CD4-positive, alpha-beta T cell treated with Interleukin-10 for 1 hour (primary cell): ENCODE data around the gene ANKFN1.

ENCODE experiments used
- DNase-seq: peaks from one replicate; pipeline ENCODE4 v3.0.0-alpha.2; 2020

Gene ANKFN1

DNA sequence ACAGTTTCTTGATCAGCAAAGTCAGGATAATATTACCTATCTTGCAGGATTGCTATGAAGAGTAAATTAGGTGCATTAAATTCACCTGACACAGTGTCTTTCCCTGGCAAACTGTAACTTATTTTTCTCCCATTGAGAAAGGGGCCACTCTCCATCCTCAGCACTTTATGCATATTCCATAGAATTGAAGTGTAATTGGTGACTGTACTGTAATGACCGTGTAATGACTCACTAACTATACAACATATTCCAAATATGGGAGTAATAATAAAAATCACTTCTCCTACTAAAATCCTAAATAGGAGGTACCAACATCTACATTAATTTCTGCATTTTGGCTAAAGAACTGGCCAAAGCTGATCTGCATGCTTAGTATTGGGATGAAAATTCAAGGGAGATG, 298.4 kb downstream of the ANKFN1 start:
- no peak for DNase-seq

DNA sequence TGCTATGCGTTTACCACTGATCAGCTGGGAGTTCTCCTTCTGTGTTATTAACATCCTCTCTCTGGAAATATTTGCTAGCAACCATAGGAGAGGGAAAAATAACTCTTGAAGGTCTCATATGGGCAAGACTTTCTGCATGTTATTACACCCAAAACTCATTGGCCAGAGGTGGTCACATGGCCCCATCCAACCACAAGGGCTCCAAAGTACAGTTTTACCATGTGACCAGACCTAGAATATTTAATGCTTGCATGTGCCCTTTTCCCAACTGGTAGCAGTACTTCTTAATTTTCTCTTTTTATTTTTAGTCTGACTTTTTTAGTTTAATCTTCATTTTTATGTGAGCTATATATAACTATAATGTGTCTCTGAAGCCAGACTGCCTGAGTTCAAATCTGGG, 299.2 kb downstream of the ANKFN1 start:
- DNase-seq = no peak

DNA sequence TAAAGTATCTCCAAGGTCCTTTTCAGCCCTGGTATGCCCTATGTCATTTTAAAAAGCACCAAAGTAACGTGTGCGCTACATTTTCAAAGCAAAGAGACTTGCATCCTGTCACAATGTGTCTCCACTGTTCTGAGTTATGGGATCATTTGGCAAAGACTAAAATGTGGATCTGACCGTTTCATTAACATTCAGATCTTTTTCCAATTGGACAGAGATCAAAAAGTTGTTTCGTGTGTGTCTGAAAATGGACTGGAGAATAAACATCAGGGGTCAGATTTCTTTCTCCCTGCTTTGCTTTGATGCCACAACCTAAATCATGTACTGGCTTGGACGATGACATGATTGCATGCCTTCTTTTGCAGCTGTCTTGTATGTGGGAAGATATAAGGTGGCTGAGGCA, 304.2 kb downstream of the ANKFN1 start:
- DNase-seq = no peak

DNA sequence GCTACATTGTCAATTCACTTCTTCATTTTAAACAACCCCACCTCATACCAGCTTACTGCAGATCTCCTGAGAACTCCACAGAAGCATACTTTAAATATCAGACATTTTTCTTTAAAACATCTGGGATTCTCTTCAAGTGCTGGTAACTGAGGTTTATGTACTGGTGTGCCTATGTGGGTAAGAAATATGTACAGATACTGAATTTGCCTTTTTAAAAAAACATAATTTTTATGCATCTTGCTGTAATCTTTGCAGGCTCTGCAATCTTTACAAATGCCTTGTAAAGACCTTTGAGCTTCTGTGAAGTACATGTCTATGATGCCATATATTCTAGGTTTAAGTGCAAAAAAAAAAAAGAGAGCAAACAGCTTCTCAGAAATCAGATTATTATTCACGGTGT, 312.6 kb downstream of the ANKFN1 start:
- no peak for DNase-seq

DNA sequence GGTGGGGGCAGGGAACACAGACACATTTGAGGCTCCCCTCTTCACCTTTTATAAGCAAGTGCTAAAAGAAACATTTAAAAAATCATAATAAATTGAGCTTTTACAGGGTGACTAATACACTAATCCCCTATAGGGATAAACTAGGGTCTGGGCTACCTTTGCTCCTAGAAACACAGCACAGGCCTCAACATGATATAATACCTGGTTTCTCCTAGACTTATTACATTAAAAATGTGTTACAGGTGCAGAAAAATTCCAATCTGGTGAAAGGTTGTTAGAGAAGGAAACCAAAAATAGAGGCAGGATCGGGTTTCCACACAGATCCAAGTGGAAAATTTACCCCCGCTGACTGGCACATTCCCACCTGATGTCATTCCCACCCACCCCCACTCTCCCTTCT, 315.6 kb downstream of the ANKFN1 start:
- no peak for DNase-seq

DNA sequence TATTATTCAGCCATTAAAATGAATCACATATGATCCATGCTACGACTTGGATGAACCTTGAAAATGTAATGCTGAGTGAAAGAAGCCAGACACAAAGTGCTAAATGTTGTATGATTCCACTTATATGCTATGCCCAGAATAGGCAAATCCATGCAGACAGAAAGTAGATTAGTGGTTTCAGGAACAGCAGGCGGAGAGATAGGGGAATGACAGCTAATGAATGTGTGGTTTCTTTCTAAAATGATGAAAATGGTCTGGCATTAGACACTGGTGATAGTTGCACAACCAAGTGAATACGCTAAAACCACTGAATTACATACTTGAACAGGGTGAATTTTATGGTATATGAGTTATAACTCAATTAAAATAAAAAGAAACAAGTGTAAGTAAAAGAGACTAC, 318.4 kb downstream of the ANKFN1 start:
- DNase-seq = no peak

DNA sequence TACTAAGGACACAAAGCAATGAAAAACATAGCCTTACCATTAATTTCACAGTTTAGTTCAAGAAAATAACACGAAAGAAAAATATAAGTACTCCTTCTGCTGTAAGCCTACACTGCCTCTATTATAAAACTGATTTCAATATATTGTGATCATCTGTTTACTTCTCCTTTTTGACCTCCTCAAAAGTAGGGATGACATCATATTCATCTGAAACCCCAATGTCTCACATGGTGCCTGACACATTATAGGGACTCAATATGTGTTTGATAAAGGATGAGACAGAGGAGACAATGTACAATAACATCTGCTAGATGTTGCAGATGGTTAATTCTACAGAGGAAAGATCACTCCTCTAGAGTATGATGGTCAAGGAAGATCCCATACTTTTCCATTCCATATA, 321.8 kb downstream of the ANKFN1 start:
- no peak for DNase-seq

DNA sequence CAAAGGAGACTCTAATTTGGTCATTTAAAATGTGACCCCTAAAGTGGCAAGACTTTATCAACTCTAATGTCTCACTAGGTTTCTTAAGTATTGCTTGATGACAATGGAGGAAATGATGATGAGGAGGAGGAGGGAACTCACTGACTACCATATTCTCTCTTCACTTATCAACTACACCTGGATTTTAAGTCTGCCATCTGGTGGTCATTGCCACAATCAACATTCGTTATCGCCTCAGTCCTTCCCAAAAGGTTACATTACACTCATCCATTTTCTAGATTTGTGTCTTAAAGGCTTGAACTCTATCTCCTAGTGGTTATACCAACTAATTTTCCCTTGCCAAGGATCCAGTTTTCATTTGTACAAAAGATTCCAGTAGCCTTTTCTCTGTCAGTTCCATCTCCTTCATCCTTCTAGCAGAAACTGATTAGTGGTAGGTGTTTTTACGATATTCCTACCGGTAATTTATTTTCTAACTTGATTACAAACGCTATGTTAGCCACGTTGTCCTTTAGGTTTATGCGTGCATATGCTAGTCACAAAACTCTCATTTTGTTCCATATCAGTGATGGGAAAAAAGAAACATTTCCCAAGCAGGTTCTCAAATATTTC, 325.7 kb downstream of the ANKFN1 start:
- no peak for DNase-seq

DNA sequence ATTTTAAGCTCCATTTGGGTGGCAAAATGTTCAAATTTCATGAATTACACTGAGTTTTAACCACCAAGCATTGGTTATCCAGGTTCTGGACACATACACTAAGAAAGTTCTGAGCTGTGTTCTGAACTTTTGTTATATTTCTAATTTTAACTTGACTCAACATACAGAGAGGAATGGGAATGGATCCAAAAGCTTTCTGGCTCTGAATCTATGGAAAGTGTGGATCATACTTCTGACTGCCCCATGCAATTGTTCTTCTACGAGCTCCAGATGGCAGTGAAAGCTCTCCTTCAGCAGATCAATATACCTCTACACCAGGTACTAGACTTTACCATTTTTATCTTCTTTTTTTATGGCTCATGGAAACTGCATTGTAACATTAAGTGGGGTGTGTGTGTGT, 327.2 kb downstream of the ANKFN1 start:
- DNase-seq = no peak

DNA sequence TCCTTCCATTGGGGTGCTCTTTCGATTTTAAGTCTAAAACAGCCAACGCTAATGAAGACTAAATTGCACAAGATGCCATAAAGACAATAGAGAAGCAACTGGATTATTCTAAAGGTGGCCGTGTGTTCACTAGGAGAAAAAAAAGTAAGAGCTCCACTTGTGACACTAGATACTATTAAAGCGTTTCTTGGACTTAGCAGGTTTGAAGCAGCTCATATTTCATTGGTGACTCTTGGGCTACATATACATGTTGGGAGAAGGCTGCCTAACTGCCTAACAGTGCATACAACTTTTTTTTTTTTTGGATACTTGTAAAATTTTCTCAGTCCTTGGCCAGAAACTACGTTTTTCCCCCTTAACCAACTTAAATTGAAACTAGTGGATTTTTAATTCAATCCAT, 328.4 kb downstream of the ANKFN1 start:
- DNase-seq = no peak

DNA sequence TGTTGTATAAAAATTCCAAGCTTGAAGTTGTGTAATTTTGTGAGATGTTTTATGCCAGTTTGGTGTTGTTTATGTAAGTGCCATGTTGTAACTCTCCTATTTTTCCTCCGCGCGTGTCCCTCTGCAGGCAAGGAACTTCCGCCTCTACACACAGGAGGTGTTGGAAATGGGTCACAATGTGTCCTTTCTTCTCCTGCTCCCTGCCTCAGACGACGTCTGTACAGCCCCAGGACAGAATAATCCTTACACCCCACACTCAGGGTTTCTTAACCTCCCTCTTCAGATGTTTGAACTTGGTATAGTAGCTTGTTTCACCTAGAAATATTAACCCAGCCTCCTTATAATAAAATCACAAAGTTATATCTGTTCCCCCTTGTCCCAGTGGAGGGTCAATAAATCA, 329.0 kb downstream of the ANKFN1 start:
- no peak for DNase-seq

DNA sequence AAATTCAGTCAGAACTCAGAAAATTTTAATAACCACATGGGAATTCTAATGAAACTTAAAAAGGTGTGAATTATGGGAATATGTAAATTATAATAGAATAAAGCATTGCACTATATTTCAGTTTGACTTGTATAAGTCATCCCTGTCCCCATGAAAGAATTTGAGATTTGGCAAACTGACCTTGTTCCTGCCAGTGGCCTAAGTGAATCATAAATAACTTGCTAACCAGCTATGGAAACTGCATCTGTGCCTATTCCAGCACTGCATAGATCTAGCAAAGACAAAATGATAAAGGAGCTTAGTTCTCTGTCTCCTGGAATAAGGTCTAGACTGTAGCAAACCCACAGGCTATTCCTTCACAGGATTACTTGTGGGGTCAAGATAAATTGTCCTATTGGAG, 333.5 kb downstream of the ANKFN1 start:
- DNase-seq = no peak

DNA sequence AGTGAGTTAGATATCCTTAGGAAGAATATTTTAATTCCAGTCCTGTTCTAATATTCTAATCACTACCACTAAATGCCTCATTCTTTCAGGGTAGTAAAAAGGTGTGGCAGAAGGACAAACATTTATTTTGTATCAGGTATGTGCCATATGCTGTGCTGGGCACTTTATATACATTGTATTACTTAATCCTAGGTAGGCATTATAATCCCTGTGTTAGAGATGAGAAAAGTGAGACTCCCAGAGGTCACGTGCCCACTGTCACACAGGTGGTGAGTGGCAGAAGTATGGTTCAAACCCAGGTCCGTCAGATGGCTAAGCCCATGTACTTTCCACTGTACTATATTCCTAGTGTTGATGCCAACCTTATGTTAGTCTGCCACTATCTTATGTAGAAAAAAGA, 335.5 kb downstream of the ANKFN1 start:
- DNase-seq = no peak

DNA sequence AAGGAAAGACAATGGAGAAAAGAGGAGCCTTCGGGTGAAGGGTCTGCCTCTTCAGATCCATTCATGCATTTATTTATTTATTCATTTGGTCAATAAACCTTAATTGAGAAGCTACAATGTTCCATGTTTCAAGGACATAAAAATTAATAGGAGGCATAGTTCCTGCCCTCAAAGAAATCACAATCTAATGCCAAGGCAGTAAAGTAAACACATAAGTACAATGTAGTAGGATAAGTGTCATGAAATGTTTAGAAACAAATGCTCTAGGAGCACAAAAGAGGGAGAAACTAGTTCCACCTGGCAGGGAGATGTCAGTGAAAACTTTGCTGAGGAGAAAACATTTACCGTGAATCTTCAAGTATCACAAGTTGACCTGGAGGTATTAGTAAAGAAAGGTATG, 336.7 kb downstream of the ANKFN1 start:
- DNase-seq = no peak

DNA sequence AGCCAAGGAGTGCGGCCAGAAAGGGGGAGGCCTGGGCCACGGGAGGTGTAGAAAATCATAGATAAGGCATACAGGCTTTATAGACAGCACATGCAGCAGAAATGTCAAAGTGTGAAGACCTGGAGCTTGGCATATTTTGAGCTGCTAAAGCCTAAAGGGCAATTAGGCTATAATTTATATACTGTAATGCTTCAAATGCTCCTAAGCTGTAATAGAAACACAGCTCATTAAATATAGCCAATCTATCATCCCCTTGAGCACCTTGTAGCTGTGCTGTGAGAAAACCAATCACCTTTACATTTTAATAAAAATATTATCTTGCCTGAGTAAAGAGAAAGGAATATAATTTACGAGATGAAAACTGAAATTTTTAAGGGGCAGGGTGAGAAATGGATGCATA, 342.3 kb downstream of the ANKFN1 start:
- DNase-seq = no peak

DNA sequence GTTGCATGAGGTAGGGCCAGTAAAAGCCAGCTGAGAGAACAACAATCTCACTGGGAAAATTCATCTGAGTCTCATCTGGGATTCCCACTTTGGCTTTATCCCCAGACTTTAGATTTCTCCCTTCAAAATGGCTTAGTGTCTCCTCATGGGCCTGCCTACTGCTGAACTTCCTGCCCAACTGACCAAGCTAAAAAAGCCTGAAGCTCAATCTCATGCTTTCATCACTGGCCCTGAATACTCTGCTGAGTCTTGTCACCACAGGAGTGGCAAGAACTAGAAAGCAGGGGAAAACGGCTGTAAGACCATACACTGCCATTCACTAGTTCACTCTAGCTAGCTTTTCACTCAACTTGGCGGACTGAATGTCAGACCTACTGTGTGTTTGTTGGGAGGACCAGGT, 343.9 kb downstream of the ANKFN1 start:
- DNase-seq = no peak

DNA sequence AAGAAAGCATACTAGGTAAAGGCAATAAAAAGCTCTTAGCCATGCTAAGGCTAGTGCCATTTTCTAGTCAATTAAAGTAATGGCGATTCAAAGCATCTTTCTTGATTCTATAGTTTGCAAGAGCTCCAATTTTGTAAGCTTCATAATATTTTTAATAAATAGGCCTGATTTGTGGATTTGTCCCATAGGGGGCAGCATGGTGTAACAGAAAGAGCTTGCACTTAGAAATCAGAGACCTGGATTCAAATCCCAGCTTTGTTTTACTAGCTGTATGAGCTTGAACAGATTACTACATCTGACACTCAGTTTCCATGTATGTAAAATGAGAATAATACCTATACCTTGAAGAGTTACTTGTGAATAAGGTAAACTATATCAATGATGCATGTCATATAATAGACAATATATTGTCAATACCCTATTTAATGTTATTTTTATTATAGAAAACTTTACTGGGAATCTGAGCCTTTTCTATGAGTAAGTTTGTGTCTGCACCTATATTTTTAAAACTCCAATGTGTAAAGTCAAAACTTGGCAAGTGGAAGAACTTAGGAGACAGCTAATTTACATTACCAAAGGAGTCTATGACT, 346.6 kb downstream of the ANKFN1 start:
- DNase-seq = peak; percentile 19

DNA sequence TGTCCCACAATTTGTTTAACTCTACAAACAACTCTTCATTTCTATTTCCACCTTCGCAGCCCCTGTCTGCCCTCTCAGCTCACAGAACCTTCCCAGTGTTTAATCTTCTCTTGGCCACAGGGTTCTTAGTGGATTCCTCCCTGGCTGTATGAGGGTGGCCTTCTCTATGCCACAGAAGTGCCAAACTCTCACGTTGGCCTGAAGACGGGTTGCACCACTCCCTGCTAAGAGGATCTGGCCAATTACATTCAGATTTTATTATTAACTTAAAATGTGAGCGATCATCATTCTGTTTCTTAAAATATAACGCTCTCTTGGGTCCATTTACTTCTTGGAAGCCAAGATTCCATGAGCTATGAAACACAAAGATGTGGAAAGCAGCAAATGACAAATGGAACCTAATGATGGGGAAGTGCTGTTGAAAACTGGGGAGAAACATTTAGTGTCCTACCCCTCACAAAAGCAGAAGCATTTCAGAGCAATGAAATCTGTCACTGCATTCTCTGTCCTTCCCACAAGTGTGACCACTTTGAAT, 348.9 kb downstream of the ANKFN1 start:
- DNase-seq = no peak

DNA sequence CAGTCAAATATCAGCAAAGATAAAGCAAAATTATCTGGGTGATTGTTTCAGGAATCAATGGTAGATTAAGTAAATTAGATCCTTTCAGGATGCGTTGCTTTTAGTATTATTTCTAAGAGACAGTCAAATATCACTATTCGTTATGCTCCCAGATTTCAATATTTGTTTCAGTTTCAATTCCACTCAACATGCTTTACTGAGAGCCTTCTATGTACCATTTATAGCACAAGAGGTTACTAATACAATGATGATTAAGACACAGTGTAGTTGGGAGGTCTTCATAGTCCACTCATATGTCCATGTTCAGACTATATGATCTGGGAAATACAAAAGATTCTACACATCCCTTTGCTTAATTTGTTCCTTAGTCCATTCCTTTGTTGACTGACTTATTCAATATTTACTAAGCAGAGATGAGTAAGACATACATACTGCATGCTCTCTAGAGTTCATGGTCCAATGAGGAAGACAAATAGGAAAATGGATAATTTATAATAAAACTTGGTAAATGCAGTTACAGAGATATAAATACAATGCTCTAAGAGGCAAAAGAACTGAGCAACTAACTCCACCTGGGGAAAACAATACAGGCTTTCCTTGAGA, 352.0 kb downstream of the ANKFN1 start:
- DNase-seq = no peak

DNA sequence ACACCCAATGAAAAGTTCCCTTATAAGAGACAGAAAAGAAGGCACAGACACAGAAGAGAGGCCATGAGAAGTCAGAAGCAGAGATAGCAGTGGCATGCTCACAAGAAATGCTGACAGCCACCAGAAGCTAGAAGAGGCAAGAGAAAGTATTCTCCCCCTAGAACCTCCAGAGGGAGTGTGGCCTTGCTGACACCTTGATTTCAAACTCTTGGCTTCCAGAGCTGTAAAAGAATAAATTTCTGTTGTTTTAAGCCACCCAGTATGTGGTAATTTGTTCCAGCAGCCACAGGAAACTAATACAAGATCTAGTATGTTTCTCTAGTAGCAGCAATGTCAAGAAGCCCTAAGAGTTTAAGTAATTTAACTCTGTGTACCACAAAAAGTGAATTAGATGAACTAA, 353.1 kb downstream of the ANKFN1 start:
- DNase-seq = no peak

DNA sequence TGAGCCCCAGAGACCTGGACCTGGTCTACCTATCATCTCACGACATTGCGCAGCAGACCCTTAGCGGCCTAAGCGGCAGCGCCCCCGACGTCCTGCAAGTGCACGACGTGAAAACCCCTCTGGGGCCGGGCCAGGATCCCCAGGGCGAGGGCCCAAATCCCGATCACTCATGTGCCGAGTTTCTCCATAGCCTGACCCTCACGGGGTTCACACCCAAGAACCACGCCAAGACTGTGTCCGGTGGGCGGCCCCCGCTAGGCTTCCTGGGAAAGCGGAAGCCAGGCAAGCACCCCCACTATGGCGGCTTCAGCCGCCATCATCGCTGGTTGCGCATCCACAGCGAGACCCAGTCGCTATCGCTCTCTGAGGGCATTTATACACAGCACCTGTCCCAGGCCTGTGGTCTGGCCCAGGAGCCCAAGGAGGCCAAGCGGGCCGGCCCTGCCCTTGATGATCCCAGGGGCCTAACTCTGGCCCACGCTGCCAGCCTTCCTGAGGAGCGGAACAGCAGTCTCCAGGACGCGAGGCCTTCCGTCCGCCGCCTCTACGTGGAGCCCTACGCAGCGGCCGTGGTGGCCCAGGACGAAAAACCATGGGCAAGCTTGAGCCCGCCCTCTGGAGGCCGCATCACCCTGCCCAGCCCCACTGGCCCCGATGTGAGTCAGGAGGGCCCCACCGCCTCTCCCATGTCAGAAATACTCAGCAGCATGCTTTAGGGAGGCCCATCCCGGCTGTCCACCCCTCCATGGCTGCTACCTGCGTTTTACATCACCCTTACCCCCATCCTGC, 357.5 kb downstream of the ANKFN1 start:
- no peak for DNase-seq

DNA sequence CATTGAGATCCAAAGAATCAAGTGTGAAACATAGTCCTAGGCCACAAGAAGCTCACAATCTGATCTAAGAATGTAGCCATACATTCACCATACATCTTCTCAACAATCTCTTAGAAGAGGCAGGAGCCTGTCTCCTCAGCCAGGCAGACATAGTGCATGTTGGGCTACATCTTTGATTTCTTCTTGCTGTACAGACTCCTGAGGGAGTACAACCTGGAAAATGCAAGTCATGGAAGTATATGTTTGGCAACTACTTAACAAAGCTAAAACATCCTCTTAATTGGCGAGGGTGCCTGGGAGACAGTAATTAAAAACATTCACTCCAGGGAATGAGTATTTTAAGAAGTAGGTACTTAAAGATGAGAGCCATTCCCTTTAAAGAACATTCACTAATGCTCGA, 361.0 kb downstream of the ANKFN1 start:
- no peak for DNase-seq

DNA sequence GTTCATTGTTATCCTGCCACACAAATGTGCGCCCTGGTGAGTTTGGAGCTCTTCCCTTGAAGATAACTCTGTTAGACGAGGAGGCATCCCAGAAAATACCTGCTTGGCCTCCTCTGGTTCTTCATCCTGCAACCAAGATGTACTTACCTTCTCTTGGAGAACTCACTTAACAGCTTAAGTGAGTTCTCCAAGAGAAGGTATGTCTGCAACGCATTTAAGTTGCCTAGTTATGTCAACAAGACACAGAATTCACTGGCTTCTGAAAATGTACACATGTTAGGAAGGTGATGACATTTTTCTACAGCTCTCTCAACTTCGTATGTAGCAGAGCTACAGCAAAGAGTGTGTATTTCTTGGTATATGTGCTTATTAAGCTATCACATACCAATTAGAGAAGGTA, 361.6 kb downstream of the ANKFN1 start:
- DNase-seq = no peak
